ENCODE results near the gene FASN.
A peak's percentile ranks its signal among the peaks of the same experiment; 100 is the strongest.

The FASN gene

DNA sequence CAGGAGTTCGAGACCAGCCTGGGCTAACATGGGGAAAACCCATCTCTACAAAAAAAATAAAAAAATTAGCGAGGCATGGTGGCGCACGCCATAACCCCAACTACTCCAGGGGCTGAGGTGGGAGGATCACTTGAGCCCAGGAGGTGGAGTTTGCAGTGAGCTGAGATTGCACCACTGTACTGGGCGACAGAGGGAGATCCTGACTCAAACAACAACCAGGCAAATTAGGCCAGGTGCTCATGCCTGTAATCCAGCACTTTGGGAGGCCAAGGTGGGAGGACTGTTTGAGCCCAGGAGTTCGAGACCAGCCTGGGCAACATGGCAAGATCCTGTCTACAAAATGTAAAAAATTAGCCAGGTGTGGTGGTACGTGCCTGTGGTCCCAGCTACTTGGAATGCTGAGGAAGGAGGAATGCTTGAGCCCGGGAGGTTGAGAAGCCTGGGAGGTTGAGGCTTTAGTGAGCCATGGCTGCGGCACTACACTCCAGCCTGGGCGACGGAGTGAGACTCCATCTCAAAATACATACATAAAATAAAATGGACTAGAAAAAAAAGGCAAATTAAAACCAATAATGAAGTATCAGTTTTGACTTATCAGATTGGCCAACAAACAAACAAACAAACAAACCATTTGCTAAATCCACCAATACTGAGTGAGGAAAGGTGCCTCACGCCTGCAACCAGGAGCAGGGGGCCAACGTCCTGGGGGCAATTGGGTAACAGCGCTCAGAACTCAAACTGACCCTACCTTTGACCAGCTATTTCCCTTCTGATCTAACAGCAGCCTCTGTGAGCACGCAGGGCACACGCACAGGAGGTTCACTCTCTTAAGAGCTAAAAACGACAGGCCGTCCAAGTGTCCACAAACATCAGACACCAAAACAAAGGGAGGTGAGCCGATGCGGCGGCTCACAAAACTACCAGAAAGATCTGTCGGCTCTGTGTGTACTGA is 19.4 kb upstream of the FASN start:
- DNase-seq, result no peak

DNA sequence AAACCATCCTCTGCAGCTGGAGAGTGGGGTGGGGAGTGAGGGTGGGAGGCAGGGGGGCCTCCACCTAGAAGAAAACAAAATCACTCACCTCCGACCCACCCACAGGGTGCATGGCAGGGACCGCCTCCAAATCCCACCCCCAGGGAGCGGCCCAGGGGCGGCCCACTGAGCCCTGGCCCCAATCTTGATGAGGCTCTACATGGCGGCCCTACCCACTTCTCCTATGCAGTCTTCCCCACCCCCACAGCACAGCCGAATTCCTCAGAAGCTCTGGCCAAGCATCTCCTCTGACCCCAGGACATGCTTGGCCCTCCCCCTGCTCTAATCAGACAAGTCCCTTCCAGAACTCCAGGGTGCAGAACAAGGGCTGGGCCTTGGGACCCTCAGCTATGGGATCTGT is 18.2 kb upstream of the FASN start:
- no peak for DNase-seq

DNA sequence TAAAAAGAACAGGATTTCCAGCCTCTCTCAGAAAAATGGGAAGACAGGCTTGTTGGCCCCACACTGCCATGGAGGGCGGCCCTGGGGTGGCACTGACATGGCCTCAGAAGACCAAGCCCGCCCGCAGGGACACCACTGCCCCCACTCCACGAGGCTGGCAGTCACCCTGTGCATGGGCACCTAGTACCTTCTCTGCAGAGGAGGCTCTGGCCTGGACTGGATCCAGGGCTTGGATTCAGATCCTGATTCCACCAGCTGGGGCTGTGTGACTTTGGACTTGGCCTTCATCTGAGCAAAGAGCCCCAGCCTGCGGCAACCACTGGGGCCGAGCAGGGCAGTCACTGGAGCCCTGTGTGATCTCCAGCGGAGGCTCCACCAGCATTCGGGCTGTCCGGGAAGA is 16.8 kb upstream of the FASN start:
- no peak for DNase-seq

DNA sequence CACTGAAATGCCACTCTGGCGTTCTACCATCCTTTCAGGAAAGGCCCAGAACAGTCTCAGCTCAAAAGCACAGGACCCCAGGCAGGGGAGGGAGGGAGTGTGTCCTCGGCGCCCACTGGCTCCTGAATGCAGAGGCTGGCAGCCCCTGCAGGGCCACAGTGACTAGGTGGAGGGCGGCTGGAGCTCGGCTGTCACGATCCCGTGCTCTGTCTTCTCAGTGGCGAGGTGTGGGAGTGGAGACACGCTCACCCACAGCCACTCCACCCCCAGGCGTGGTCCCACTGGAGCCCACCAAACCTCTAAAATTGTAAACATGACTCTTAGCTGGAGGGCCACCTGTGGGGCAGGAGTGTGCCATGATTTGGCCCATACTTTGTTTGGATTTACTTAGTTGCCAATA is 16.4 kb upstream of the FASN start:
- no peak for DNase-seq

DNA sequence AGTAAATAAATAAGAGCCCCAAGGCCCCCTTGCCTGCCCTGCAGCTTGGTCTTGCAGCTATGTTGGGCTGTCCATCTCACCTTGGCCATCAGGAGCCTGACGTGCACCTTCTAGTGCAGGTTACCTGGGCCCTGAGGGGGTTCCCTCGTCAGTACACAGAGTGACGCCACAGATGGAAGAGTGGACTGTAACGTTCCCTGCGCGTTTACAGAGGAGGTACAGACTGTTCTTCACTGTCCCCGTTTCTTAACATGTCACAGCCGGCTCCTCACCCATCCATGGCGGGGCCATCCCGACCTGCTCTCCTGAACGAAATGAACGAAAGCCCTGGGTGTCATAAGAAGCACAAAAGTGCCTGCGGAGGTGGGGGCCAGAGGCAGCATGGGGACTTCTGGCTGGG is 15.9 kb upstream of the FASN start:
- DNase-seq, result no peak

DNA sequence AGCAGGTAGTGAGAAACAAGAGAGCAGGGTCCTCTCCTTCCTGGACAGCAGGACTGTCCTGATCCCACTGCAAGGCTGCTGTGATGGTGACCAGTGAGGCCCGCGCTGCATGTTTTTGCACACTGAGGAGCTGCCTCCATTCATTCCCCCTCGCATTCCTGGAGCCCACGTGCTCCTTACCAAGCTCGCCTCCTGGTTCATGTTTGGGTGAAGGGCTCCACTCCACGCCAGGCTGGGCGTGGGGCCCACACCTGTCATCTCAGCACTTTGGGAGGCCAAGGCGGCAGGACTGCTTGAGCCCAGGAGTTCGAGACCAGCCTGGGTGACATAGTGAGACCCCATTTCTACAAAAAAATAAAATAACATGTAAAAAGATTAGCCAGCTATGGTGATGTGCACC is 15.4 kb upstream of the FASN start:
- DNase-seq, result no peak

DNA sequence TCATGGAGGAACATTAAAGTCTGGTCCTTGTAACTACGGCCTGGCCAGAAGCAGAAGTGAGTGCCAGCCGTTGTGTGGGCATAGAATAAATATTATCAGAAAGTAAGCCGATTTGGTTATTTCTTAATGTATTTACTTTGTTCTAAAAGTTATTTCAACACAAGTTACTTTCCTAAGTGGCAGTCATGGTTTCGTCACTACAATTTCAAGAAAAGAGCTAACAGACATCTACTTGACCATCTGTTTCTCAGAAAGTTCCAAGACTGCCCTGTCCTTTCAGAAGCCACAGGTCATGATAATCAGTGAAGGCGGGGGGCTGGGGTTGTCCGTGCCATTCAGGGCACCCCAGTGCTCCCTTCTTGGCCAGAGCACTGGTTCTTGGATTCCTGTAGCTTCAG is 14.9 kb upstream of the FASN start:
- no peak for DNase-seq

DNA sequence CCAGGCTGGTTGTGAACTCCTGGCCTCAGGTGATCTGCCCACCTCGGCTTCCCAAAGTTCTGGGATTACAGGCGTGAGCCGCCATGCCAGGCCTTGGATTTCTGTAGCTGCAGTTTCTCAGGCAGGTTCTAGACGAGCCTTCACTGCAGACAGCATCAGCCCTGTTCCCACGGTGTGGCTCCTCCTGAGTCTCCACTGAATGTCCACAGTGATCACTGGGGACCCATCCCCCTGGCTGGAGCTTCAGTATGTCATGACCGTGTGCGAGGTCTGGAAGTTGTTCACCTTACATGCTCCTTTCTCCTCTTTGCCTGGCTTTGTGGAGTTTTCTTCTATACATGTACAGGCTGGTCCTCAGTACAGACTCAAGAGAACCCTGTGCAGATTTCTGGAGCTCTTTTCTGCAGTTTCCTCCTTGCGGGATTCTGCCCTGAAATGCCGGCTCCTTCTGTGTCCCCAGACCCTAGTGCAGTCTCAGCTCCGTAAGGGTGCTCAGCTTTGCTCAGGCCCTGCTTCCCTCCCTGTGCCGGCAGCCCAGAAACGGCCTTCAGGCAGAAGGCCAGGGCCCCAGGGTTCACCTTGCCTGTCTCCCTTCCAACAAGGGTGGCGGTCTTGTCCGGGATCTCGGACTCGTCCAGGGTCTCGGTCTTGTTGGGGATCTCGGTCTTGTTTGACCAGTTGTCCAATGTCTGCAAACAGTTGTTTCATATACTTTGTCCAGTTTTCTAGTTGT is 14.3 kb upstream of the FASN start:
- DNase-seq, result no peak

DNA sequence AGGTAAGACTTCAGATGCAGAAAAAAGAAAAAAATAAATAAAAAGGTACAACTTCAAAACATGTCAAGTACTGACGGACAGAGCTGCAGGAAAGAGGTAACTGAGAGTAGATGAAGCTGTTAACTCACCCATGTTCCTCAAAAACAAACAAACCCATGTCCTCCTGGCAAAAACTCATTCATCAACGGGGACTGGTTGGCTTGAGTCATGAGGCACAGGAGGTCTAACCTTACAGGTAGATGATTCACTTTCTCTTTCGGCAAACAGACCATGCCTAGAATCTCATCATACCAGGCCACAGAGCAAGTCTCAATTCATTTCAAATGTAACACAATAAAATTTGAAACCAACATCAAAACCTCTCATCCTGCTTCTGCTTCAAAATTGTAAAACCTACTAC is 12.3 kb upstream of the FASN start:
- no peak for DNase-seq

DNA sequence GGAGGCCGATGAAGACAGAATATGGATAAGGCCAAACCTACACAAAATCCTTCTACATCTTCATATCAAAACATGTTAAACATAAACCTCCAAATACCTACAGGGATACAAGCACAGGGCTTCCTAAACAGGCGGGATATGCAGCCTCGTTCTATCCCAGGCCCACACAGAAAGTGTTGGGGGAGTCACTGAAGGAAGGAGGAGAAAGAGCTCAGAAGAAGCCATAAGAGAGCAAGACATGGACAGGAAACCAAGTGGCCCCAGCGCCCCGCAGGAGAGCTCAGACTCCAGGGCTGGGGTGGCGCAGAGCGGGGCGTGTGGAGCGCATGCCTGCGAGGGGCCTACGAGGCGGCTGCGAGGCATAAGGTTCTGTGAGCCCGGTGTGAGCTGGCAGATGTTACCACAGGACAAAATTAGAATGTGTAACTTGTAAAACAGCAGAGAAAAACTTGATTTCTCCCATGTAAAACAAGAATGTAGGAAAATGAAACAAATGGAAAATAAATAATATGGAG is 11.0 kb upstream of the FASN start:
- DNase-seq, result no peak

DNA sequence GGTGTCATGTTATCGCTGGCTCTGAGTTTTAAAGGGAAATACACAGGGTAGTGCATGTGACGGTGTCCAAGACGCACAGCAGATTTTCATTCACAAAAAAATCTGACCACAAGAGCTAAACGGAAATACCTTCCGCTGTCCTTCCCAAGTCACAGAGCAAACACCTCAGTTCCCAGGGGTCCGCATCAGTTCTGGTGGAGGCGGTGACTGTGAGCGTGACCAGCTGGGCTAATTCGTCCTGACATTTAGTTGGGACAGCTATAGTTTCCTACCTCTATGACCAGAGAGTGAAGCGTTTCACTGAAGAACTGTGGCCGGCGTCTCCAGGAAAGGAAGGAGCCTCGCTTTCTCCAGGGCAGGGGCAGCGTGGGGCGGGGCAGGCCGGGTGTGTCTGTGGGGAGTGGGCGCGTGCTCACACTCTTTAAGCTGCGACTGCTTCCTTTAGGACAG is 10.5 kb upstream of the FASN start:
- DNase-seq, result no peak

DNA sequence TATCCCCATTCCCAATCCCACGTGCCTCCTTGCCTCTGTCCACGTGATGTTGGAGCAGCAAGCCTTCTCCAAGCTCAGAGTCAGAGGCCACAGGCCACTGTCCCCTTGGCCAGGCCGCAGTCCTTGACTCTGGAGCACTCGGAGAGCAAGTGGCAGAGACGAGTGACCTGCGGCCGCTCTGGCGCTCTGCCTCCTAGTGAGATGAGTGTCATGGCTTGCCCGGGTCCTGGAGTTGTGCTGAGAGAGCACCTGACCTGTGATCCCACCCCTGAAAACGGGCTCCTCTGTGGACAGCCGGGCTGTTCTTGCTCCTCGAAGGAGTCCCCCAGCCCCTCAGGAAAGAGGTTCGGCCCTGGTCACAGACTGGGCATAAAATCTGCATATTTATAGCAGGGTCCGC is 10.0 kb upstream of the FASN start:
- DNase-seq, result no peak

DNA sequence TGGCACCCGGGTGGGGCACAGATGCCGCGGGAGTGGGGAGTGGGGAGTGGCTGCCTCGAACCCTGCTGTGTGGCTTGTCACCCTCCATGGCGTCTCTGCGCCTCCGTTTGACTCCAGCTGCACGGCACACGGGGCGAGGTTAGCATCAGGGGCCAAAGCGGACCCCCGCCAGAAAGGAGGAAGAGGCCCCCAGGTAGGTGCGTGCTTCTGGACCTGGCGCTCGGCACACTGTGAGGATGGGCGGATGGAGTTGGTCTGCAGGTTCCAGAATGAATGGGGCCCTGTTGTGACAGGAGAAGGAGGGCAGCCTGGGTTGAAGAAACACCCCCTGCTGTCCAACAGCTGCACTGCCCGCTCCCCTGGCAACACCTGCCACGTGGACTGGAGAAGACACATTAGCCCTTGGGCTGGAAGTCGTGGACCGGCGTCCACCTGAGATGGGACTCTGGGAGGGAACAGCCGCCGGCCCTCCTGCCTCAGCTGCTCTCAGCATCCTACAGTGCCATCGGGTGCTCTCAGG is 9.4 kb upstream of the FASN start:
- peak in 2 of 4 experiments; percentile 26 to 36 for DNase-seq

DNA sequence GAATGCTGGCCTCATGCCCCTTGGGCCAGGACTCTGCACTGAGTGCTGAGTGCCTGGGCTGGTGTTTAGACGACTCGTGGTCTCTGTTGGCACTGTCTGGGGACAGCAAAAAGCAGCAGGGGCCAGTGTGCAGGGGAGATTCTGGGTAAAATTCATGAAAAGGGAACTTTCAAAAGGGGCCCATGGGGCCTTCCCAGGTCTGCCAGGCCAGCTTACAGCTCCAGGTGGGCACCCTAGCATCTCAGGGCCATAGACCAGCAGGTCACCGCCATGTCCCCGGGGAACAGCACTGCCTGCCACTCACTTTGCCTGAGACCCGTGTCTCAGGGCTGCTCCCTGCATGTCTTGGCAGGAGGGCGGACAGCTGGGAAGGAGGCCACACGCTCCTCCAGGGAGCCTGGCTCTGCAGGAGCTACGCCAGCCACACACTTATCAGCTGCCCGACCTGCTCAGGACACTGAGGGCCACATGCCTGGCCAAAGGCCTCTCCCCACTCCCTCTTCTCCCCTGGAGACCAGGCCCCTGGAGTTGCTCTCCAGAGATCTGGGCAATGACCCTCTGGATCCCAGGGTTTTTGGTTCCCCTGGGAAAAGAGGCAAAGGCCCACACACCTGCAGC is 8.8 kb upstream of the FASN start:
- no peak for DNase-seq

DNA sequence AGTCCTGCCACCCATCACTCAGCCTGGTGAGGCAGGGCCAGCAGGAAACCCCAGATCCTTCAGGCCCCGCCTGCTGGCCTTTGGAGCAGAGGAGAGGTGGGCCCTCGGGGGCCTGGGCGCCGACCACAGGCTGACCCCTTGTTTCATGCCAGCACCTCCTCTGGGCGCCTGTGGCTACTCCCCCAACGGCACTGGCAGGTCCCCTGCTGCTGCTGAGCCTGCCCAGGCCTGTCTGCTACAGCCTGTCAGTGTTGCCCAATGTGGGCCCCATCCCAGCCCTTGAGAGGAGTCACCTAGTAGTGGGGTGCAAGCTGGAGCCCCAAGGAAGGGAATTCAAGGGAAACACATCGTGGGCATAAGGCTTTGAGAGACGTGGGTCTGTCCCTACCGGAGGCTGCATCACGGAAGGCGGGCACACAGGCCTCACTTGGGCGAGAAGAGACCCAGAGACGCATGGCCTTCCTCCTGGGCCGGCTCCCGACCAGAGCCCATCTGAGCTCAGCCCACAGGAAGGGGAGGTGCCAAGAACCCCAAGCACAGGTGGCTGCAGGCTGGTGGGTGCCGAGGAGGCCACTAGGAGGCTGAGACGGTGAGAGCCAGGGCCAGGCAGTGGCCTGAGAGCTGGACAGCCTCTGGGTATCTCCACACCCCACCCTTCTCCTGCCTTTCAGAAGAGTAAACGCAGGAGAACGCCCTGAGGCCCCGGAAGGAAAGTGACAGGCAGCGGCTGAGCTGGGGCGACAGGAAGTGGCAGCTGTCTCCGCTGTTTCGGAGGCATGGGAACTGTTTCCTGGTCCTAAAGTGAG is 8.0 kb upstream of the FASN start:
- DNase-seq, result peak; percentile 63 to 85 (median 74)

DNA sequence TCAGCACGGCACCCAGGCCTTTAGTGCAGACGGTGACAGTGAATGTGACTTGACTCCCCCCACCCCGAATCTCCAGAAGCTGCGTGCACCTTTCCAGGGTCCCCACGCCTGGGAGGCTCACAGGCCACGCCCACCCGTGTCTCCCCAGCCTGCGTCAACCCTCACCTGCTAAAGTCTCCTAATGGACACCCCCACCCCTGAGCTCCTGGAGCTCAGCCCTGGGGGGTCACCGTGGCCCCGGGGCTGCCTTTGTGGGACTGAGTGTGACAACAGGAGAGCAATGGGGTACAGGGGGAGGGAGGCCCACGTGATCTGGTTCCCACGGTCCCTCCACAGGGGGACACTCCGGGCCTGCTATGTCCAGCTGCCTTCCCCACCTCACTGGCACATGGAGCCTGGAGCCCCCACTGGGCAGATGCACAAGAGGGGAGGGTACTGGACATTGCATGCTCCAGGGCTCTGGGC is 7.4 kb upstream of the FASN start:
- no peak for DNase-seq

DNA sequence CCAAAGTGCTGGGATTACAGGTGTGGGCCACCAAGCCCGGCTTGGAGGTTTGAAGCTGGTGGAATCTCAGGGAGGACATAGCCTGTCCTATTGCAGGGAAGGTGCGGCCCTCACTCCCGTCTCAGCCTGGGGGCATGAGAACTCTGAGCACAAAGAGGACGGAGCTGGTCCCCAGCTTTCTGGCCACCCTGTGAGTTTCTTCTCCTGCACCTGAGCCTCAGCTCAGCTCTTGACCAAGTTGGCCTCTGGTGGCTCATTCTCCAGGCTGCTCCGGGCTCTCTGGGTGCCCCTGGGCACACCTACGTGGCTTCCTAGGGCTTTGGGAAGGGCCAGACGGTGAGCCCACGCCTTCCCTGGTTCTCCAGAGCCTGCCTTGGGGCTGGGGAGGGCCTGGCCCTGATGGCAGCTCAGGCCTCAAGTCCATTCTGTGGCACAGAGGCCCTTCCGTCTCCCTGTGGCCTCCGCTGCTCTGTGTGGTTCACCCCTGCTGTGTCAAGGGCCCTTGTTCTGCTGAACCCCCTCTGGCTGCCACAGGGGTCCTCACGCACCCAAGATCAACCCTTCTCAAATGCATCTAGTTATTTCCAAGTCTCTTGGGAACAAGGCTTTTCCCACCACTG is 6.9 kb upstream of the FASN start:
- DNase-seq, result no peak

DNA sequence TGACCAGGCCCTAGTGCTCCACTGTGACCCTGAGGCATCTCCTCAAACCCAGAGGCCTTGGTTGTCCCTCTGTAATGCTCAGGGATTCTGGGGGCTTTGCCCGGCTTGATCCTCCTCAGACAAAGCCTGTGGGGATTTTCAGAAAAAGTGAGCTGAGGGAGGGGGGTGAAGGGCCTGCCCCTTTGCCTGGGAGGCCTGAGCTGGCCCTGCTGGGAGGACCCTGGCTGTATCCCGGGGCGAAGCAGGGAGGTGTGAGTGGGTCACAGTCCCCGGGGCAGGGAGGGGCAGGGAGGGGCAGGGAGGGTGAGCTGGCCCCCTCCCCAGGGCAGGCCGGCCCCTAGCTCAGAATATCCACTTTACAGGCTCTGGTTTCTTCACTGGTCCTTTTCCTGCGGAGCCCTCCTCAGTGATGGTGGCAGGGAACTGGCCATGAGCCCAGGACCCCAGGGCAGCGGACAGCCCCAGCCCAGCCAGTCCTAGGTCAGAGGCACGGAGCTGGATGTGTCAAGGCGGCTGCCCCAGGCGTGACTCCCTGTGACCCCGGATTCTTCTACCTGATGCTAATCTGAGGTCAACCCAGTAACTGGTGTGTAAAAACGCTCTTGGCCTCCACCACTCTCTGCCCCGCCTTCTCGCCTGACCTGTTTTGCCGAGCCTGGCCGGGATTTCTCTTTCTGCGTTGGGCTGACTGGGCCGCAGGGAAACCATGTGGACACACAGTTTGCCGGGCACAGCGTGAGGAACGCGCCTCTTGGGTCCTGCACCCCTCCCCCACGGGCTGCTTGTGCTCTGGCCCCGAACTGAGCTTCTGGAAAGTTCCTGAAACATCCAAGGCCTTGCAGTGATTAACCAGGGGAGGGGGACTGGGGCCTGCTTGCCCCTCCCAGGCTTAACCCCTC is 5.8 kb upstream of the FASN start:
- no peak for DNase-seq

DNA sequence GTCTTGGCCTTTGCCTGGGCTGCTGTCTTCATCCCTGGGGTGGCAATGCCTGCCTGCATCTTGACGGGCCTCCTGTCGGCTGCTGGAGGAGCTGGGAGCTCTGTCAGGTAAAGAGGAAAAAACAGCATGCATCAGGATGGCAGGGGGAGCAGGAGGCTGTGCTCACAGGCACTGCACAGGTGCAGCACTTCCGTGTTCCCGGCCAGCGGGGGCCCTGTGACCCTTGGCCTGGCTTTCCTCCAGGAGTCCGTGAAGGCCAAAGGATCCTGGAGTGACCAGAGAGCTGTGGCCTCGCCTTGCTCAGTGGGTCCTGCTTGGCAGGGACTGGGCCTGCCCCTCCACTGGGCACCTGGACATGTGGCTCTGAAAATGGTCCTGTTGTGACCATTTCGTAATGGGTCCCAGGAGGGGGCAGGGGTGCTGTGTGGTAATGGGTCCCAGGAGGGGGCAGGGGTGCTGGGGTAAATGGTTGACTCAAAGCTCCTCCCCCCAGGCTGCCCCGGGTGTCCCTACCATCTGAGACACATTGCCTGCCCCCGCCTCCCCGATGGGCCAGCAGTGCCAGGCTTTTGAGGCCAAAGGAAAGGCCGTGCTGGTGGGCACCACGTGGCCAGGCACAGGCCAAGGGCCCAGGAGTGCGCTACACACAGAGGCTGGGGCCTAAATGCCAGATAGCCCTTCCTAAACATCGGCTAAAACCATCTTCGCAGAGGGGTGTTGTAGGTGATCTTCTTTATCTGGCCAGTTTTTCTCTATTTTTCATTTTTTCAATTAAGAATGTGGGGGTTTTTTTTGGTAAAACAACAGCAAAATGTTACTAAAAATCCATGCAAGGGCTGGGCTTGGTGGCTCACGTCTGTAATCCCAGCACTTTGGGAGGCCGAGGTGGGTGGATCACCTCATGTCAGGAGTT is 4.0 kb upstream of the FASN start:
- no peak for DNase-seq
